Measurements from ENCODE around the gene CRIP3.

CRIP3 gene

GRCh38 chr6:43274916-43275597 lies 33.6 kb downstream of the CRIP3 start:
- DNase-seq (ENCODE audit: insufficient read length, low spot score) (no peak), FAIRE-seq (no peak)

- FAIRE-seq (no peak), DNase-seq (ENCODE audit: insufficient read length, low spot score) (no peak)
Measured at GRCh38 chr6:43274127-43274915, 34.3 kb downstream of the CRIP3 start.

GRCh38 chr6:43273707-43274106 lies 34.9 kb downstream of the CRIP3 start:
- DNase-seq (ENCODE audit: insufficient read length, low spot score): no peak
- FAIRE-seq: no peak

- no peak for DNase-seq (ENCODE audit: insufficient read length, low spot score)
- FAIRE-seq: no peak
Measured at GRCh38 chr6:43271944-43272343, 36.7 kb downstream of the CRIP3 start.

GRCh38 chr6:43271103-43271815 lies 37.4 kb downstream of the CRIP3 start:
- DNase-seq (ENCODE audit: insufficient read length, low spot score) (no peak), FAIRE-seq (no peak)

GRCh38 chr6:43269273-43270007 lies 39.2 kb downstream of the CRIP3 start:
- FAIRE-seq (no peak), DNase-seq (ENCODE audit: insufficient read length, low spot score) (no peak)

- no peak for DNase-seq (ENCODE audit: insufficient read length, low spot score)
- FAIRE-seq: no peak
Measured at GRCh38 chr6:43268782-43269272, 39.8 kb downstream of the CRIP3 start.

GRCh38 chr6:43268355-43268700 lies 40.3 kb downstream of the CRIP3 start:
- FAIRE-seq: no peak
- DNase-seq (ENCODE audit: insufficient read length, low spot score): no peak

GRCh38 chr6:43267619-43268354 lies 40.8 kb downstream of the CRIP3 start:
- no peak for FAIRE-seq
- DNase-seq (ENCODE audit: insufficient read length, low spot score): no peak

GRCh38 chr6:43265564-43265963 lies 43.1 kb downstream of the CRIP3 start:
- FAIRE-seq (no peak), DNase-seq (ENCODE audit: insufficient read length, low spot score) (no peak)

GRCh38 chr6:43264599-43265145 lies 44.0 kb downstream of the CRIP3 start:
- FAIRE-seq: no peak

GRCh38 chr6:43263314-43264178 lies 45.1 kb downstream of the CRIP3 start:
- FAIRE-seq (peak; percentile 70), DNase-seq (ENCODE audit: insufficient read length, low spot score) (peak; percentile 94)

More at GRCh38 chr6:43264599-43265145, 44.0 kb downstream of the CRIP3 start:
- DNase-seq (ENCODE audit: insufficient read length, low spot score): no peak

- DNase-seq (ENCODE audit: insufficient read length, low spot score) (no peak), FAIRE-seq (no peak)
Measured at GRCh38 chr6:43262780-43263313, 45.8 kb downstream of the CRIP3 start.

- FAIRE-seq: no peak
- DNase-seq (ENCODE audit: insufficient read length, low spot score): no peak
Measured at GRCh38 chr6:43262000-43262779, 46.4 kb downstream of the CRIP3 start.

- DNase-seq (ENCODE audit: insufficient read length, low spot score) (no peak), FAIRE-seq (no peak)
Measured at GRCh38 chr6:43261198-43261597, 47.4 kb downstream of the CRIP3 start.

- no peak for DNase-seq (ENCODE audit: insufficient read length, low spot score)
Measured at GRCh38 chr6:43260791-43261190, 47.8 kb downstream of the CRIP3 start.

GRCh38 chr6:43258807-43259686 lies 49.6 kb downstream of the CRIP3 start:
- no peak for DNase-seq (ENCODE audit: insufficient read length, low spot score)
- FAIRE-seq: no peak

More at GRCh38 chr6:43260791-43261190, 47.8 kb downstream of the CRIP3 start:
- no peak for FAIRE-seq

Data from GM19239 (cell line).